HEK293 (cell line): ENCODE results near the gene NUDT3.
A peak's percentile ranks its signal among the peaks of the same experiment; 100 is the strongest.

Experiments
- CTCF ChIA-PET: fragments of 350-600 bp; formaldehyde crosslinking; extraction: SDS; loops from one replicate; lab custom pipeline; 2021; ENCODE audit warnings: antibody characterized with exemption; lab: Yijun Ruan, JAX
- POLR2A ChIA-PET: fragments of 300-600 bp; formaldehyde crosslinking; extraction: SDS; loops from one replicate; lab custom pipeline; 2020; ENCODE audit warnings: antibody characterized with exemption, inconsistent platforms; lab: Yijun Ruan, JAX
- H3K27ac ChIP-seq: fragments of 200-500 bp; sonication (Bioruptor generic); 2 replicates; pipeline ENCODE4 v1.5.1; 2014; ENCODE audit warnings: low read depth, low read length, control low read depth, inconsistent platforms; ENCODE audit errors: extremely low read depth
- H3K36me3 ChIP-seq, 2 experiments: fragments of 200-500 bp in 1 of 2; sonication (Bioruptor generic) in 1 of 2; 1 replicate in 1 of 2; 2 replicates in 1 of 2; pipeline ENCODE4 v1.5.1; 2014 to 2017; ENCODE audit warnings: inconsistent platforms in 2 of 2, low read length in 2 of 2; ENCODE audit not compliant: control insufficient read depth in 2 of 2, insufficient read depth in 1 of 2
- H3K4me1 ChIP-seq: fragments of 200-500 bp; sonication (Bioruptor generic); 2 replicates; pipeline ENCODE4 v1.5.1; 2014; ENCODE audit warnings: mild to moderate bottlenecking, low read length, inconsistent platforms; ENCODE audit not compliant: control insufficient read depth, insufficient read depth
- H3K4me3 ChIP-seq: 2 replicates; pipeline ENCODE4 v1.5.1; 2011; ENCODE audit warnings: low read depth, mild to moderate bottlenecking, control low read depth, low read length, moderate library complexity
- H3K9me3 ChIP-seq: fragments of 200-500 bp; sonication (Bioruptor generic); 2 replicates; pipeline ENCODE4 v1.5.1; 2014; ENCODE audit warnings: low read depth, low read length, inconsistent platforms; ENCODE audit not compliant: control insufficient read depth, insufficient read depth
- ATF2 ChIP-seq: fragments of 450-650 bp; formaldehyde crosslinking; IDR thresholded peaks from 2 replicates; pipeline ENCODE4 v1.5.1; 2016; ENCODE audit warnings: missing biosample characterization, missing genetic modification characterization, low read depth
- EGR2 ChIP-seq: fragments of 450-650 bp; formaldehyde crosslinking; IDR thresholded peaks from 2 replicates; pipeline ENCODE4 v1.5.1; 2016; ENCODE audit warnings: low read depth, missing biosample characterization, missing genetic modification characterization
- GLI2 ChIP-seq: fragments of 450-650 bp; formaldehyde crosslinking; IDR thresholded peaks from 2 replicates; pipeline ENCODE4; 2017; ENCODE audit warnings: missing biosample characterization, missing genetic modification characterization, low read depth, borderline replicate concordance
- GLIS1 ChIP-seq: fragments of 450-650 bp; formaldehyde crosslinking; IDR thresholded peaks from 2 replicates; pipeline ENCODE4 v1.5.1; 2016; ENCODE audit warnings: missing biosample characterization, missing genetic modification characterization
- HOXC10 ChIP-seq: sonication (generic); formaldehyde crosslinking; IDR thresholded peaks from 2 replicates; pipeline ENCODE4 v1.8.1; 2023; ENCODE audit warnings: mild to moderate bottlenecking, missing genetic modification reagents
- HOXD13 ChIP-seq: sonication (generic); formaldehyde crosslinking; IDR thresholded peaks from 2 replicates; pipeline ENCODE4 v1.8.0; 2022; ENCODE audit warnings: missing genetic modification reagents, borderline replicate concordance
- IKZF3 ChIP-seq: fragments of 450-650 bp; IDR thresholded peaks from 2 replicates; pipeline ENCODE4 v1.5.0; 2018; ENCODE audit warnings: missing biosample characterization, mild to moderate bottlenecking, missing genetic modification characterization, moderate library complexity
- KLF1 ChIP-seq: fragments of 450-650 bp; formaldehyde crosslinking; IDR thresholded peaks from 2 replicates; pipeline ENCODE4 v1.5.1; 2016; ENCODE audit warnings: missing biosample characterization, missing genetic modification characterization
- KLF10 ChIP-seq: fragments of 450-650 bp; IDR thresholded peaks from 2 replicates; pipeline ENCODE4 v1.5.1; 2018; ENCODE audit warnings: missing biosample characterization, mild to moderate bottlenecking, missing genetic modification characterization
- MZF1 ChIP-seq: fragments of 450-650 bp; formaldehyde crosslinking; IDR thresholded peaks from 2 replicates; pipeline ENCODE4 v1.5.1; 2017; ENCODE audit warnings: missing biosample characterization, missing genetic modification characterization, borderline replicate concordance
- PRDM1 ChIP-seq: fragments of 450-650 bp; formaldehyde crosslinking; IDR thresholded peaks from 2 replicates; pipeline ENCODE4; 2016; ENCODE audit warnings: missing biosample characterization, missing genetic modification characterization
- PRDM6 ChIP-seq: fragments of 450-650 bp; formaldehyde crosslinking; IDR thresholded peaks from 2 replicates; pipeline ENCODE4 v1.5.1; 2017; ENCODE audit warnings: missing biosample characterization, missing genetic modification characterization
- SP7 ChIP-seq: fragments of 450-650 bp; formaldehyde crosslinking; IDR thresholded peaks from 2 replicates; pipeline ENCODE4 v1.5.1; 2016; ENCODE audit warnings: missing biosample characterization, missing genetic modification characterization
- TRIM28 ChIP-seq: IDR thresholded peaks from 2 replicates; pipeline ENCODE4 v1.6.1; 2011; ENCODE audit warnings: low read length, control low read depth, borderline replicate concordance
- WT1 ChIP-seq: fragments of 450-650 bp; formaldehyde crosslinking; IDR thresholded peaks from 2 replicates; pipeline ENCODE4 v1.5.1; 2016; ENCODE audit warnings: missing biosample characterization, missing genetic modification characterization
- ZBTB7A ChIP-seq: fragments of 450-650 bp; formaldehyde crosslinking; IDR thresholded peaks from 2 replicates; pipeline ENCODE4 v1.5.1; 2016; ENCODE audit warnings: low read depth, missing biosample characterization, missing genetic modification characterization
- ZEB2 ChIP-seq: fragments of 450-650 bp; formaldehyde crosslinking; IDR thresholded peaks from 2 replicates; pipeline ENCODE4 v1.5.1; 2016; ENCODE audit warnings: missing biosample characterization, missing genetic modification characterization
- ZNF10 ChIP-seq: fragments of 450-650 bp; formaldehyde crosslinking; IDR thresholded peaks from 2 replicates; pipeline ENCODE4 v1.5.1; 2017; ENCODE audit warnings: missing biosample characterization, missing genetic modification characterization
- ZNF121 ChIP-seq: fragments of 450-650 bp; formaldehyde crosslinking; IDR thresholded peaks from 2 replicates; pipeline ENCODE4 v1.5.1; 2016; ENCODE audit warnings: missing biosample characterization, missing genetic modification characterization
- ZNF366 ChIP-seq: fragments of 450-650 bp; formaldehyde crosslinking; conservative IDR thresholded peaks from 2 replicates; pipeline ENCODE4 v1.5.1; 2016; ENCODE audit warnings: missing biosample characterization, missing genetic modification characterization
- ZNF394 ChIP-seq: fragments of 450-650 bp; formaldehyde crosslinking; IDR thresholded peaks from 2 replicates; pipeline ENCODE4 v1.5.1; 2016; ENCODE audit warnings: missing biosample characterization, missing genetic modification characterization, mild to moderate bottlenecking, moderate library complexity, borderline replicate concordance
- ZNF473 ChIP-seq: fragments of 450-650 bp; formaldehyde crosslinking; IDR thresholded peaks from 2 replicates; pipeline ENCODE4 v1.5.1; 2017; ENCODE audit warnings: missing biosample characterization, missing genetic modification characterization
- ZNF530 ChIP-seq: fragments of 450-650 bp; formaldehyde crosslinking; IDR thresholded peaks from 2 replicates; pipeline ENCODE4 v1.5.1; 2016; ENCODE audit warnings: low read depth, missing biosample characterization, missing genetic modification characterization
- ZNF549 ChIP-seq: fragments of 450-650 bp; IDR thresholded peaks from 2 replicates; pipeline ENCODE4 v1.5.1; 2018; ENCODE audit warnings: missing biosample characterization, missing genetic modification characterization, mild to moderate bottlenecking, inconsistent platforms, moderate library complexity
- ZNF629 ChIP-seq: fragments of 450-650 bp; formaldehyde crosslinking; IDR thresholded peaks from 2 replicates; pipeline ENCODE4 v1.5.1; 2017; ENCODE audit warnings: missing biosample characterization, missing genetic modification characterization
- ZNF670 ChIP-seq: fragments of 450-650 bp; formaldehyde crosslinking; IDR thresholded peaks from 2 replicates; pipeline ENCODE4 v1.5.1; 2016; ENCODE audit warnings: missing biosample characterization, missing genetic modification characterization, low read depth
- ZNF677 ChIP-seq: fragments of 450-650 bp; IDR thresholded peaks from 2 replicates; pipeline ENCODE4 v1.5.0; 2018; ENCODE audit warnings: missing biosample characterization, mild to moderate bottlenecking, missing genetic modification characterization, moderate library complexity
- ZNF76 ChIP-seq: fragments of 450-650 bp; formaldehyde crosslinking; IDR thresholded peaks from 2 replicates; pipeline ENCODE4; 2016; ENCODE audit warnings: low read depth, missing biosample characterization, missing genetic modification characterization, borderline replicate concordance
- ZNF768 ChIP-seq: fragments of 450-650 bp; formaldehyde crosslinking; IDR thresholded peaks from 2 replicates; pipeline ENCODE4 v1.5.1; 2018; ENCODE audit warnings: missing biosample characterization, mild to moderate bottlenecking, missing genetic modification characterization
- ZNF843 ChIP-seq: fragments of 450-650 bp; formaldehyde crosslinking; IDR thresholded peaks from 2 replicates; pipeline ENCODE4 v1.5.1; 2016; ENCODE audit warnings: missing biosample characterization, missing genetic modification characterization

NUDT3 gene

GRCh38 chr6:34384321-34385153, 7.9 kb downstream of the NUDT3 start:
- Histone ChIP-seq H3K9me3 (no peaks in the 10 kb centered on the region), H3K27ac (peak overlapping the region; percentile 48), H3K4me1 (peaks cover 26% of the 10 kb centered on the region)
- CTCF ChIA-PET = interaction anchor here (0.6 to 2.4 kb wide), 4 partner anchors 8 to 218 kb away, joined by 3 to 7 read pairs (median 3); no protein-coding TSS in a partner anchor
- no peak for TF ChIP-seq MZF1 (tag by site-specific recombination)
- no peak for TF ChIP-seq KLF10 (tag by site-specific recombination)
- no peak for TF ChIP-seq HOXC10 (CRISPR knock-in tag)
- TF ChIP-seq ZNF394 = no peak
- no peak for TF ChIP-seq ZNF670 (tag by site-specific recombination)
- no peak for TF ChIP-seq ZBTB7A (tag by site-specific recombination)
- TF ChIP-seq ZNF76 (tag by site-specific recombination) = no peak
- TF ChIP-seq PRDM6 (tag by site-specific recombination) = peak; percentile 55
- peak; percentile 51; the same call in 1 of the 2 replicates for TF ChIP-seq PRDM1 (tag by site-specific recombination)
- 0 out of 2 replicates have a peak, but pooled peaks have one; percentile 6 for TF ChIP-seq EGR2
- no peak for TF ChIP-seq ZNF843 (tag by site-specific recombination)
- TF ChIP-seq IKZF3 (tag by site-specific recombination) = peak; percentile 42; the same call in 1 of the 2 replicates
- TF ChIP-seq HOXD13 (CRISPR knock-in tag) = no peak
- peak; percentile 19; the same call in 1 of the 2 replicates for TF ChIP-seq ZNF366 (tag by site-specific recombination)
- TF ChIP-seq ZEB2 (tag by site-specific recombination) = peak; percentile 20; the same call in 1 of the 2 replicates
- TF ChIP-seq TRIM28 = no peak
- no peak for TF ChIP-seq ZNF768 (tag by site-specific recombination)
- TF ChIP-seq ZNF677 = no peak
- peak; percentile 78 for TF ChIP-seq SP7
- TF ChIP-seq WT1 (tag by site-specific recombination) = peak; percentile 42
- TF ChIP-seq ZNF530 (tag by site-specific recombination) = no peak
- peak; percentile 72 for TF ChIP-seq ZNF121
- TF ChIP-seq ZNF473 (tag by site-specific recombination) = no peak
- no peak for TF ChIP-seq ZNF549 (tag by site-specific recombination)
- no peak for TF ChIP-seq GLI2 (tag by site-specific recombination)
- TF ChIP-seq GLIS1 = peak; percentile 44
- TF ChIP-seq ATF2 = 0 out of 2 replicates have a peak, but pooled peaks have one; percentile 18
- peak; percentile 44 for TF ChIP-seq ZNF629 (tag by site-specific recombination)
- no peak for TF ChIP-seq ZNF10
- TF ChIP-seq KLF1 (tag by site-specific recombination) = peak; percentile 27; the same call in 1 of the 2 replicates
- TF ChIP-seq, all 188 proteins: peak for 13
- POLR2A ChIA-PET = no interaction called here
- H3K36me3 ChIP-seq = peaks cover 0 to 4% of the 10 kb centered on the region in 2 experiments; a peak in 1 of 3 replicates
- no peak overlapping the region for H3K4me3 ChIP-seq
